ENCODE measurements around the gene CCDC63. TPM values are rescaled to one million over a fixed set of nuclear protein-coding genes. Genes with fewer than 3 reads are reported as not detected.

Gene CCDC63
- total and polyA plus RNA-seq, 9 of the 15 experiments (the other 6 are each of a cell fraction or from before 2014, with no cell fraction given): not detected

DNA sequence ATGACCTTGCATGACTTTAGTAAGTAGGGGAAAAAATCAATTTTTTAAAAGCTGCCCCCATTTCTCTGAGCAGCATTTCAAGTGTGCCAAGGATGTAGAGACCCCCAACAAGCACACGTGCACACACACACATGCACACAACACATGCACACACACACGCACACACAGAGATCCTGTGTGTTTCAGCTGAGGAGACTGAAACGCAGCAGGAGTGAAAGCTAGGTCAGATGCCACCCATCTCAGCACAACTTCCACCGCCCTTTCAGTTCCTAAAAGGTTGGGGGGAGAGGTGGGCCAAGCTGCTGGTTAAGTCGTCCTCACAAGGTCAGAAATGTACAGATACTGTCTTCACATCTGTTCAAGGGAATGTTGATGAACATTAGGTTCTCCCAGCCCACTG lies 59.7 kb downstream of the CCDC63 start (continued):
- TF ChIP-seq, protein P1, sequence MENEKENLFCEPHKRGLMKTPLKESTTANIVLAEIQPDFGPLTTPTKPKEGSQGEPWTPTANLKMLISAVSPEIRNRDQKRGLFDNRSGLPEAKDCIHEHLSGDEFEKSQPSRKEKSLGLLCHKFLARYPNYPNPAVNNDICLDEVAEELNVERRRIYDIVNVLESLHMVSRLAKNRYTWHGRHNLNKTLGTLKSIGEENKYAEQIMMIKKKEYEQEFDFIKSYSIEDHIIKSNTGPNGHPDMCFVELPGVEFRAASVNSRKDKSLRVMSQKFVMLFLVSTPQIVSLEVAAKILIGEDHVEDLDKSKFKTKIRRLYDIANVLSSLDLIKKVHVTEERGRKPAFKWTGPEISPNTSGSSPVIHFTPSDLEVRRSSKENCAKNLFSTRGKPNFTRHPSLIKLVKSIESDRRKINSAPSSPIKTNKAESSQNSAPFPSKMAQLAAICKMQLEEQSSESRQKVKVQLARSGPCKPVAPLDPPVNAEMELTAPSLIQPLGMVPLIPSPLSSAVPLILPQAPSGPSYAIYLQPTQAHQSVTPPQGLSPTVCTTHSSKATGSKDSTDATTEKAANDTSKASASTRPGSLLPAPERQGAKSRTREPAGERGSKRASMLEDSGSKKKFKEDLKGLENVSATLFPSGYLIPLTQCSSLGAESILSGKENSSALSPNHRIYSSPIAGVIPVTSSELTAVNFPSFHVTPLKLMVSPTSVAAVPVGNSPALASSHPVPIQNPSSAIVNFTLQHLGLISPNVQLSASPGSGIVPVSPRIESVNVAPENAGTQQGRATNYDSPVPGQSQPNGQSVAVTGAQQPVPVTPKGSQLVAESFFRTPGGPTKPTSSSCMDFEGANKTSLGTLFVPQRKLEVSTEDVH (IDR thresholded peaks at IDR 0.05; ENCODE audit: low read depth, partially characterized antibody): no peak
- TF ChIP-seq ETV5 (CRISPR knock-in tag; IDR thresholded peaks at IDR 0.05; ENCODE audit: low read depth): no peak
- TF ChIP-seq PHTF2 (CRISPR knock-in tag; IDR thresholded peaks at IDR 0.05): no peak
- TF ChIP-seq PML (IDR thresholded peaks at IDR 0.05; ENCODE audit: low read length): no peak
- TF ChIP-seq, protein P2, sequence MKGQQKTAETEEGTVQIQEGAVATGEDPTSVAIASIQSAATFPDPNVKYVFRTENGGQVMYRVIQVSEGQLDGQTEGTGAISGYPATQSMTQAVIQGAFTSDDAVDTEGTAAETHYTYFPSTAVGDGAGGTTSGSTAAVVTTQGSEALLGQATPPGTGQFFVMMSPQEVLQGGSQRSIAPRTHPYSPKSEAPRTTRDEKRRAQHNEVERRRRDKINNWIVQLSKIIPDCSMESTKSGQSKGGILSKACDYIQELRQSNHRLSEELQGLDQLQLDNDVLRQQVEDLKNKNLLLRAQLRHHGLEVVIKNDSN (CRISPR knock-in tag; IDR thresholded peaks at IDR 0.05): no peak

DNA sequence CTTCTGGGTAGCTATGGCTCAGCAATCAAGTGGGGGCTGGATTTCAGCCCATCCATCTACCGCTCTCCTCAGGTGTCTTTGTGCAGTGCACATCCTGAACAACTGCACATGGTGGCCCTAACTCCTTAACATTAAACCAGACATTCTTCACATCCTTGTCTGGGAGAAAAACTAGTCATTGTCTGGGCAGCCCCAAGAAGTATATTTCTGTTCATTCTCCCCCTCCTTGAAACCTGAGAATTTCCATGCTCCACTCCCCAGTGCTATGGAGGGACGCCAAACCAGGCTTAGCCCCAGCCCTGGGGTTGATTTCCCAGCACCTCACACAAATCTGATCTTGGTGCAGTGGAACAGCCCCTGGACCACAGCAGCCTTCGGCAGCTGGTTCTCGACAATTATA lies 60.2 kb downstream of the CCDC63 start:
- intact Hi-C loops (cut with micrococcal nuclease): no loop called here
- in situ Hi-C loops (cut with MboI): no loop called here
- POLR2A ChIA-PET: interaction anchor here (0.6 to 1.2 kb wide), 3 partner anchors 8 to 43 kb away, joined by 3 to 5 read pairs (median 4); no protein-coding TSS in a partner anchor
- FAIRE-seq (no peak), DNase-seq (ENCODE audit: extremely low read depth in 1 of 4, low spot score in 3 of 4) (no peak), ATAC-seq (no peak)
- Histone ChIP-seq H3K27me3 (ENCODE audit: control insufficient read depth in 2 of 2, insufficient read depth in 2 of 2, low read length in 2 of 2) (peaks cover 6 to 45% of the 10 kb centered on the region in 2 experiments; a peak in 4 of 5 replicates), H3K9me3 (replicated peaks; ENCODE audit: control insufficient read depth, insufficient read depth, low read depth, low read length) (no peaks in the 10 kb centered on the region; the same call in 1 of the 2 replicates), H3K27ac (ENCODE audit: extremely low read depth, low read depth, low read length) (no peak overlapping the region), H4K20me1 (replicated peaks; ENCODE audit: control insufficient read depth, insufficient read depth, low read length) (no peaks in the 10 kb centered on the region), H3K4me1 (replicated peaks in 1 of 2; ENCODE audit: control insufficient read depth in 2 of 2, insufficient read depth in 2 of 2, low read length in 2 of 2) (0 out of 5 replicates have a peak, but pooled peaks cover 0 to 3% of the 10 kb centered on the region in 2 experiments), H3K4me2 (ENCODE audit: insufficient read depth, low read length) (no peak overlapping the region), H3K36me3 (ENCODE audit: control insufficient read depth, insufficient read depth, low read length) (no peaks in the 10 kb centered on the region), H3K9me1 (ENCODE audit: control insufficient read depth, insufficient read depth, low read length) (no peaks in the 10 kb centered on the region), H3K4me3 (no peak overlapping the region), H3K79me2 (ENCODE audit: control insufficient read depth, insufficient read depth, low read length) (no peaks in the 10 kb centered on the region), H2AFZ (ENCODE audit: low read depth, low read length) (no peak overlapping the region), H3K9ac (ENCODE audit: insufficient read depth in 1 of 2, low read depth in 2 of 2, low read length in 2 of 2) (no peak overlapping the region)
- TF ChIP-seq MYBL2 (IDR thresholded peaks at IDR 0.05; ENCODE audit: low read depth): no peak
- no peak for TF ChIP-seq MYBL2 (CRISPR knock-in tag; IDR thresholded peaks at IDR 0.05; ENCODE audit: borderline replicate concordance)
- peak; percentile 46 for TF ChIP-seq RBM25 (IDR thresholded peaks at IDR 0.05; ENCODE audit: low read depth, low read length, severe bottlenecking)
- TF ChIP-seq, protein P3, sequence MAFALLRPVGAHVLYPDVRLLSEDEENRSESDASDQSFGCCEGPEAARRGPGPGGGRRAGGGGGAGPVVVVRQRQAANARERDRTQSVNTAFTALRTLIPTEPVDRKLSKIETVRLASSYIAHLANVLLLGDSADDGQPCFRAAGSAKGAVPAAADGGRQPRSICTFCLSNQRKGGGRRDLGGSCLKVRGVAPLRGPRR (CRISPR knock-in tag; IDR thresholded peaks at IDR 0.05): no peak
- TF ChIP-seq NCOA1 (IDR thresholded peaks at IDR 0.05; ENCODE audit: low read depth): no peak
- CTCF ChIA-PET (ENCODE audit: low intra/inter-chr PET ratio): no interaction called here
- 7% methylated on average over 4 of the region's 4 CpGs for whole genome bisulfite sequencing (ENCODE audit: insufficient coverage, low coverage, missing lambda C conversion rate)
- BruUV-seq (replicated peaks): no TSS peak

Measured in K562 (cell line).